BJ (cell line): ENCODE results near the gene WHRN. TPM values are rescaled to one million over a fixed set of nuclear protein-coding genes. Genes with fewer than 3 reads are reported as not detected.

ENCODE experiments used
- CTCF ChIA-PET: fragments of 350-600 bp; formaldehyde crosslinking; extraction: SDS; loops from one replicate; lab custom pipeline; 2021; ENCODE audit warnings: antibody characterized with exemption, inconsistent platforms; lab: Yijun Ruan, JAX
- POLR2A ChIA-PET: fragments of 300-600 bp; sonication (Branson Sonifier 250); formaldehyde crosslinking; extraction: SDS; loops from one replicate; lab custom pipeline; 2021; ENCODE audit warnings: antibody characterized with exemption; lab: Charles Lee
- DNase-seq: peaks from one replicate; pipeline ENCODE4 v3.0.0-alpha.2; 2011; ENCODE audit warnings: low read depth
- H3K27me3 ChIP-seq: 2 replicates; pipeline ENCODE4 v1.6.0; 2011; ENCODE audit warnings: low read length; ENCODE audit not compliant: control insufficient read depth, insufficient read depth
- H3K36me3 ChIP-seq: 2 replicates; pipeline ENCODE4 v1.5.1; 2011; ENCODE audit warnings: low read length; ENCODE audit not compliant: control insufficient read depth, insufficient read depth
- H3K4me3 ChIP-seq: 2 replicates; pipeline ENCODE4 v1.5.1; 2011; ENCODE audit warnings: low read depth, mild to moderate bottlenecking, control low read depth, low read length
- polyA plus RNA-seq: library from polyadenylated mRNA; depleted of rRNA; stranded (reverse); fragments of >200 nt; gene quantifications from 2 replicates; pipeline ENCODE4 v1.2.3, GENCODE V29; 2011
- TF ChIP-seq, protein P1 (sequence below): IDR thresholded peaks from 2 replicates; pipeline ENCODE4 v1.5.1; 2011; ENCODE audit warnings: low read depth, mild to moderate bottlenecking, control low read depth, inconsistent platforms, low read length, moderate library complexity; ENCODE audit not compliant: insufficient read depth

Gene WHRN
- polyA plus RNA-seq, 1 experiment, result 1.5 TPM

GRCh38 chr9:114446672-114447450 is 58.4 kb downstream of the WHRN start:
- H3K36me3 ChIP-seq, result no peaks in the 10 kb centered on the region
- TF ChIP-seq, protein P1, sequence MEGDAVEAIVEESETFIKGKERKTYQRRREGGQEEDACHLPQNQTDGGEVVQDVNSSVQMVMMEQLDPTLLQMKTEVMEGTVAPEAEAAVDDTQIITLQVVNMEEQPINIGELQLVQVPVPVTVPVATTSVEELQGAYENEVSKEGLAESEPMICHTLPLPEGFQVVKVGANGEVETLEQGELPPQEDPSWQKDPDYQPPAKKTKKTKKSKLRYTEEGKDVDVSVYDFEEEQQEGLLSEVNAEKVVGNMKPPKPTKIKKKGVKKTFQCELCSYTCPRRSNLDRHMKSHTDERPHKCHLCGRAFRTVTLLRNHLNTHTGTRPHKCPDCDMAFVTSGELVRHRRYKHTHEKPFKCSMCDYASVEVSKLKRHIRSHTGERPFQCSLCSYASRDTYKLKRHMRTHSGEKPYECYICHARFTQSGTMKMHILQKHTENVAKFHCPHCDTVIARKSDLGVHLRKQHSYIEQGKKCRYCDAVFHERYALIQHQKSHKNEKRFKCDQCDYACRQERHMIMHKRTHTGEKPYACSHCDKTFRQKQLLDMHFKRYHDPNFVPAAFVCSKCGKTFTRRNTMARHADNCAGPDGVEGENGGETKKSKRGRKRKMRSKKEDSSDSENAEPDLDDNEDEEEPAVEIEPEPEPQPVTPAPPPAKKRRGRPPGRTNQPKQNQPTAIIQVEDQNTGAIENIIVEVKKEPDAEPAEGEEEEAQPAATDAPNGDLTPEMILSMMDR, result no peak
- no peak for DNase-seq
- no peaks in the 10 kb centered on the region for H3K27me3 ChIP-seq
- POLR2A ChIA-PET, result no interaction called here
- CTCF ChIA-PET, result interaction anchor here (0.9 to 1.7 kb wide), 3 partner anchors 12 to 15 kb away, joined by 3 to 13 read pairs (median 4); no protein-coding TSS in a partner anchor
- H3K4me3 ChIP-seq, result no peak overlapping the region

DNA sequence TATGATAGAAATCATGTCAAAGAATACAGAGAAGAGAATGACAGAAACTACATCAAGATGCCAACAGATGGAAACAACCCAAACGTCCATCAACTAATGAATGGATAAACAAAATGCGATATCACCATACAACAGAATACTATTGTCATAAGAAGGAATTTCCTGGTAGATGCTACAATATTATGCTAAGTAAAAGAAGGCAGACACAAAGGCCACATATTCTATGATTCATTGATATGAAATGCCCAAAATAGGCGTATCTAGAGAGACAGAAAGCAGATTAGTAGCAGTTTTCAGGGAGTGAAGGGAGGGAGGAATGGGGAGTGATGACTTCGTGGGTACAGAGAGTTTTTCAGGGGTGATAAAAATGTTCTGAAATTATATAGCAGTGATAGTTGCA is 59.2 kb downstream of the WHRN start:
- ChIA-PET CTCF (interaction anchor here (0.6 to 1.7 kb wide), 2 partner anchors 11 to 21 kb away, joined by 5 to 13 read pairs; no protein-coding TSS in a partner anchor), POLR2A (no interaction called here)
- peak; percentile 16 for DNase-seq
- H3K4me3 ChIP-seq, result no peak overlapping the region
- TF ChIP-seq, protein P1, result no peak
- H3K27me3 ChIP-seq, result no peaks in the 10 kb centered on the region
- no peaks in the 10 kb centered on the region for H3K36me3 ChIP-seq

GRCh38 chr9:114445616-114446015 is 59.7 kb downstream of the WHRN start:
- POLR2A ChIA-PET, result no interaction called here
- TF ChIP-seq, protein P1, result no peak
- CTCF ChIA-PET, result interaction anchor here (0.6 to 1.7 kb wide), 2 partner anchors 11 to 21 kb away, joined by 5 to 13 read pairs; no protein-coding TSS in a partner anchor

DNA sequence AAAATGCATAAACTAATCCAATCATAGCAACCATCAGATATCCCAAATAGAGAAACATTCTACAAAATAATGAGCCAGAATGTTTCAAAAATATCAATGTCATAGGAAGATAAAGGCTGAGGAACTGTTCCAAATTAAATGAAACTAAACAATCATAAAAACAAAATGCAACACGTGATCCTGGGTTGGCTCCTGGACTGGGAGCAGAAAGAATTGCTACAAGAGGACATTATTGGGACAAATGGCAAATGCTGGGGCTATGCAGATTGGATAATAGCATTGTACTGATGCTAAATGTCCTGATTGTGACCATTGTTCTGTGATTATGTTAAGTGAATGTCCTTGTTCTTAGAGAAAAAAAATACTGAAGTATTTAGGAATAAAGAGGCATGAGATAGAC is 63.3 kb downstream of the WHRN start:
- POLR2A ChIA-PET, result no interaction called here
- DNase-seq, result no peak
- no peaks in the 10 kb centered on the region for H3K36me3 ChIP-seq
- no peaks in the 10 kb centered on the region for H3K27me3 ChIP-seq
- CTCF ChIA-PET, result no interaction called here
- no peak overlapping the region for H3K4me3 ChIP-seq
- TF ChIP-seq, protein P1, result no peak

More at GRCh38 chr9:114445616-114446015, 59.7 kb downstream of the WHRN start:
- Histone ChIP-seq H3K36me3 (no peaks in the 10 kb centered on the region), H3K4me3 (no peak overlapping the region), H3K27me3 (no peaks in the 10 kb centered on the region)
- no peak for DNase-seq

- POLR2A ChIA-PET, result no interaction called here
- CTCF ChIA-PET, result interaction anchor here (1.4 to 7.8 kb wide), 3 partner anchors 32 to 216 kb away, joined by 3 to 89 read pairs (median 20); no protein-coding TSS in a partner anchor
These were observed 67.8 kb downstream of the WHRN start for GRCh38 chr9:114437401-114437893.

More at GRCh38 chr9:114437401-114437893, 67.8 kb downstream of the WHRN start:
- no peak for DNase-seq
- TF ChIP-seq, protein P1, result no peak
- H3K4me3 ChIP-seq, result no peak overlapping the region
- H3K36me3 ChIP-seq, result no peaks in the 10 kb centered on the region
- peaks cover 2% of the 10 kb centered on the region; the same call in 1 of the 2 replicates for H3K27me3 ChIP-seq
